ENCODE data around the gene CTDSP2.
"Not testable (repeated sequence)": the region's sequence is repeated elsewhere in the genome, so short reads cannot be mapped to it uniquely, and the experiment has no call there.

DNA sequence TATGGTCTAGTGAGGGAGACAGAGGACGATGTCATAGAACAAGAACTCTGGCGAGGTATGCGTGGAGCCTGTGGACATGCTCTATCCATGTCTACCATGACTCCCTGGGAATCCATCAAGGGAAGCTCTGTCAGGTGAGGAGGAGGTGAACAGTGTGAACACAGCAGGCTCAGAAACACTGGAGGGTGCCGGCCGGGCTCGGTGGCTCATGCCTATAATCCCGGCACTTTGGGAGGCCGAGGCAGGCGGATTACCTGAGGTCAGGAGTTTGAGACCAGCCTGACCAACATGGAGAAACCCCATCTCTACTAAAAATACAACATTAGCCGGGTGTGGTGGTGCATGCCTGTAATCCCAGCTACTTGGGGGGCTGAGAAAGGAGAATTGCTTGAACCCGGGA, 71.9 kb downstream of the CTDSP2 start:
- TF ChIP-seq, protein P1, sequence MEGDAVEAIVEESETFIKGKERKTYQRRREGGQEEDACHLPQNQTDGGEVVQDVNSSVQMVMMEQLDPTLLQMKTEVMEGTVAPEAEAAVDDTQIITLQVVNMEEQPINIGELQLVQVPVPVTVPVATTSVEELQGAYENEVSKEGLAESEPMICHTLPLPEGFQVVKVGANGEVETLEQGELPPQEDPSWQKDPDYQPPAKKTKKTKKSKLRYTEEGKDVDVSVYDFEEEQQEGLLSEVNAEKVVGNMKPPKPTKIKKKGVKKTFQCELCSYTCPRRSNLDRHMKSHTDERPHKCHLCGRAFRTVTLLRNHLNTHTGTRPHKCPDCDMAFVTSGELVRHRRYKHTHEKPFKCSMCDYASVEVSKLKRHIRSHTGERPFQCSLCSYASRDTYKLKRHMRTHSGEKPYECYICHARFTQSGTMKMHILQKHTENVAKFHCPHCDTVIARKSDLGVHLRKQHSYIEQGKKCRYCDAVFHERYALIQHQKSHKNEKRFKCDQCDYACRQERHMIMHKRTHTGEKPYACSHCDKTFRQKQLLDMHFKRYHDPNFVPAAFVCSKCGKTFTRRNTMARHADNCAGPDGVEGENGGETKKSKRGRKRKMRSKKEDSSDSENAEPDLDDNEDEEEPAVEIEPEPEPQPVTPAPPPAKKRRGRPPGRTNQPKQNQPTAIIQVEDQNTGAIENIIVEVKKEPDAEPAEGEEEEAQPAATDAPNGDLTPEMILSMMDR (IDR thresholded peaks at IDR 0.05): not testable (repeated sequence)
- TF ChIP-seq POLR2AphosphoS5, POLR2A (IDR thresholded peaks at IDR 0.05): not testable (repeated sequence)
